Mucosa of descending colon (tissue), 3 donors: ENCODE results near the gene MARCHF11. TPM values are rescaled to one million over a fixed set of nuclear protein-coding genes. Genes with fewer than 3 reads are reported as not detected.

Experiments used
- ATAC-seq: fragments of 200-7000 bp; cut with Tn5 transposase; one replicate; pipeline ENCODE4 v1.9.1; 2020; ENCODE audit warnings: mild to moderate bottlenecking, moderate library complexity
- DNase-seq, 3 donors: peaks; one replicate each; pipeline ENCODE4 v3.0.0-alpha.2; 2020
- H3K36me3 ChIP-seq: fragments of 200-600 bp; one replicate; pipeline ENCODE4 v1.8.0; 2021; ENCODE audit warnings: low read depth, mild to moderate bottlenecking
- H3K4me1 ChIP-seq: fragments of 200-600 bp; one replicate; pipeline ENCODE4 v1.8.0; 2021; ENCODE audit warnings: low read depth, mild to moderate bottlenecking
- H3K4me3 ChIP-seq: fragments of 200-600 bp; one replicate; pipeline ENCODE4 v1.8.0; 2021; ENCODE audit warnings: mild to moderate bottlenecking
- H3K9me3 ChIP-seq: fragments of 200-600 bp; one replicate; pipeline ENCODE4 v1.8.0; 2021; ENCODE audit warnings: mild to moderate bottlenecking
- intact Hi-C, 2 donors: fragments of 100-400 bp; cut with DNase I in 1 of 2; cut with micrococcal nuclease in 1 of 2; formaldehyde crosslinking; loops; one replicate each; pipeline versions ENCODE4 v1.11.0 to v1.11.1; 2022; cut with DNase I, micrococcal nuclease
- total RNA-seq, 3 donors: library from RNA; stranded (reverse); fragmentation: NEBNext Ultra II Directional in 2 of 3; extraction: Animal tissue kit (Norgen Biotek cat#: 25700) in 2 of 3; gene quantifications; one replicate each; pipeline versions ENCODE4 v1.2.1 to v1.2.4, GENCODE V29; 2021 to 2023
- TF ChIP-seq, protein P1 (sequence below): fragments of 200-600 bp; IDR thresholded peaks from one replicate; pipeline ENCODE4 v1.8.0; 2022; ENCODE audit warnings: antibody characterized with exemption, mild to moderate bottlenecking
- donor health status: DM: no; HTN: no; CAD: no; lungs with moderate emphysema.
- donor health status: DM: no; HTN: no; CAD: no.
- donor health status: DM: no; HTN: yes; CAD: no.

The MARCHF11 gene
- total RNA-seq, 3 donors from 2014 or later: not detected

DNA sequence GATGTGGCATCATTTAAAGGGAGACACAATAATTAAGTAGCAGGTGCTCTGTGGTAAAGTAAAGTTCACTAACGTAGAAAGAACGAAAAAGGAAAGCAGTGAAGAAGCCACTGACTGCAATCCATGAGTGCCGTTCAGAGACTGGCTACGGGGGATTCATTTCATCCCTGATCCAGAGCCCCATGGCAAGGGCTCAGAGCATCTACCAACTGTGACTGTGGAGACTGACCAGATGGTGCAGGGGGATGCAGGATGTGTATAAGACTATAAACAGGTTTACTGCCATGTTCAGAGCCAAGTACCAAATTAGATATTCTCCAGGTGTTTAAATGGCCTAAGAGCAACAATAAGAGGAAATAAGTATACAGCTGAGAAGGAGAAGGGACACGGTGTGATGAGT is 47.7 kb downstream of the MARCHF11 start:
- H3K4me3 ChIP-seq: no peak overlapping the region
- TF ChIP-seq, protein P1, sequence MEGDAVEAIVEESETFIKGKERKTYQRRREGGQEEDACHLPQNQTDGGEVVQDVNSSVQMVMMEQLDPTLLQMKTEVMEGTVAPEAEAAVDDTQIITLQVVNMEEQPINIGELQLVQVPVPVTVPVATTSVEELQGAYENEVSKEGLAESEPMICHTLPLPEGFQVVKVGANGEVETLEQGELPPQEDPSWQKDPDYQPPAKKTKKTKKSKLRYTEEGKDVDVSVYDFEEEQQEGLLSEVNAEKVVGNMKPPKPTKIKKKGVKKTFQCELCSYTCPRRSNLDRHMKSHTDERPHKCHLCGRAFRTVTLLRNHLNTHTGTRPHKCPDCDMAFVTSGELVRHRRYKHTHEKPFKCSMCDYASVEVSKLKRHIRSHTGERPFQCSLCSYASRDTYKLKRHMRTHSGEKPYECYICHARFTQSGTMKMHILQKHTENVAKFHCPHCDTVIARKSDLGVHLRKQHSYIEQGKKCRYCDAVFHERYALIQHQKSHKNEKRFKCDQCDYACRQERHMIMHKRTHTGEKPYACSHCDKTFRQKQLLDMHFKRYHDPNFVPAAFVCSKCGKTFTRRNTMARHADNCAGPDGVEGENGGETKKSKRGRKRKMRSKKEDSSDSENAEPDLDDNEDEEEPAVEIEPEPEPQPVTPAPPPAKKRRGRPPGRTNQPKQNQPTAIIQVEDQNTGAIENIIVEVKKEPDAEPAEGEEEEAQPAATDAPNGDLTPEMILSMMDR: no peak
- DNase-seq (no peak), ATAC-seq (no peak)
- no peaks in the 10 kb centered on the region for H3K9me3 ChIP-seq
- intact Hi-C loops: no loop called here
- no peaks in the 10 kb centered on the region for H3K36me3 ChIP-seq
- no peaks in the 10 kb centered on the region for H3K4me1 ChIP-seq

DNA sequence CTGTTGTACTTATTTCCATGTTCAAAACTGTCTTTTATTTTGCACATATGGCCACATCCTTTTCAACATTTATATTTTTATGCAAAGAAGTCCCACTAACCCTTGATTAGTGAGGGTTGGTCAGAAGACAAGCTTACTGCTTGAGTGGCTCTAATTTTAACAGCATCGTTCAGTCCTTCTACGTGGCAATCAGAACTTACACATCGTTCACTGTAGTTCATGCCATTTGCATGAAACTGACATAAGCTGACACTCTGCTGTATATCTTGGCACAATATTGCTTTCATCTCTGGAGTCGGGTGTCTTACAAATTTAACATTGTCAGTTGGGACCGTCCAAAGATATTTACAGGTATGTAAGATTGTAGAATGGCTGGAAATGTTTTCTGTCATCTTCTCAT is 50.6 kb downstream of the MARCHF11 start:
- DNase-seq (no peak), ATAC-seq (no peak)
- no peaks in the 10 kb centered on the region for H3K9me3 ChIP-seq
- intact Hi-C loops: no loop called here
- no peaks in the 10 kb centered on the region for H3K36me3 ChIP-seq
- H3K4me1 ChIP-seq: no peaks in the 10 kb centered on the region
- TF ChIP-seq, protein P1: no peak
- H3K4me3 ChIP-seq: no peak overlapping the region

DNA sequence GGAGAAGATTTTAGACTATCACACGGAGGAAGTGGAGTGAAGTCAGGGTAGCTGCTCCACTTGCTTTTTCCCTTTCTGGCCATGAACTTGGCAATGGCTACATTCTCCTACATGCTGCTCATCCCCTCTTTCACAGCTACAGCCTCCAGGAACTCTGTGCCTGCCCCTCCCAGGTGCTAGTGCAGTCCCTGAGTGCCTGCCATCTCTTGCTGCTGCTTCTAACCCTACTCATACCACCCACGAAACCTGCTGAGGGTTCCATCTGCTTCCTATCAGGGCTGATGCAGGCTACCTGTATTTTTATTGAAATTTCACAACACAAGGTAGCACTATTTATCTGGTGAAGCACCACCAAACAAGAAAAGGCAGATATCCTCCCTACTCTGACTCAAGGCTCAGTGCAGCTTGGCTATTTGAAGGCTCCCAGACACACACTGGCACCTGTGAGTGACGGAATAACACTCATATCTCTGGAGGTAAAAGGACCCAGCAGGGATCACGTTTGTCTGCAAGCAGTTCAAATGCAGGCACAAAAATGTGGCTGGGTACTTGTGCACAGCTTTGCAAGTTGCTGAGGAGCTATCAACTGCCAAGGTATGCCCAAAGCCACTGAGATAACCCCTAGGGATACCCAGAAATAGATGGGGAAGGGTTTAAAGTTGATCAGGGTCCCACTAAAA is 51.6 kb downstream of the MARCHF11 start:
- TF ChIP-seq, protein P1: no peak
- no peak for DNase-seq
- intact Hi-C loops: no loop called here
- no peak overlapping the region for H3K4me3 ChIP-seq
- H3K9me3 ChIP-seq: no peaks in the 10 kb centered on the region
- no peak for ATAC-seq
- no peaks in the 10 kb centered on the region for H3K4me1 ChIP-seq
- H3K36me3 ChIP-seq: no peaks in the 10 kb centered on the region

DNA sequence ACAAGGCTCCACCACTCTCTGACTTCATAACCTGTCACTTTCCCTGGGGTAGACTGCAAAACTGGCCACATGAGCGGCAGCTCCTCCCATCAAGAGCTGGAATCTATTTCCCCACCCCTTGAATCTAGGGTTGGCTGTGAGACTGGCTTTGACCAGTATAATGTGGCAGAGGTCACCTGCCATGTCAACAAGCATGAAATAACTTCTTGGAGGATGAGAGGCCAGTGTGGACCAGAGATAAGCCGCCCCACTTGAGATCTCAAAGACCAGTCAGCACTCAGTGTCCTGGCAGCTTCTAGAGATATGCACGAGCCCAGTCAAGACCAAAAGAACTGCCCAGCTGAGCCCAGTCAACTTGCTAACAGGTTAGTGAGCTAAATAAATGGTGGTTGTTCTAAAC is 59.0 kb downstream of the MARCHF11 start:
- Histone ChIP-seq H3K4me3 (no peak overlapping the region), H3K4me1 (no peaks in the 10 kb centered on the region), H3K36me3 (no peaks in the 10 kb centered on the region), H3K9me3 (no peaks in the 10 kb centered on the region)
- DNase-seq (no peak), ATAC-seq (no peak)
- intact Hi-C loops: no loop called here
- TF ChIP-seq, protein P1: no peak

DNA sequence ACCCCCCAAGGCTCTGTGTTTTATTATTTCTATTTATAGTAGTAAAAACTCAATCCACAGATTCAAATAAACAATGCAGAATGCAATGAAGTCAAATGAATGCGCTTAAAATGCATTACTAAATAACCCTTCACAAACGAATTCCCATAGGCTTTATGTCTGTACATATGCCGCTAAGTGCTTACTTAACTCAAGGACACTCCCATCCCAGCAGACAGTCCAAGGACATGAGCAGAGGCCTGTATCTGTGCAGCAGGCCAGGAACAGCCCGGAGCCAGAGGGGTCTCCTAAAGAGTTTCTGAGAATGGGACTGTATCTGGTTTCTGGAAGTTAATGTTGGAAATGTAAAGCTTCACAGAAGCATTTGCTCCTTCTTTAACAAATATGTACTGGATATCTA is 59.8 kb downstream of the MARCHF11 start:
- TF ChIP-seq, protein P1: no peak
- Histone ChIP-seq H3K9me3 (no peaks in the 10 kb centered on the region), H3K36me3 (no peaks in the 10 kb centered on the region), H3K4me1 (no peaks in the 10 kb centered on the region), H3K4me3 (no peak overlapping the region)
- ATAC-seq: no peak
- intact Hi-C loops: no loop called here
- no peak for DNase-seq

DNA sequence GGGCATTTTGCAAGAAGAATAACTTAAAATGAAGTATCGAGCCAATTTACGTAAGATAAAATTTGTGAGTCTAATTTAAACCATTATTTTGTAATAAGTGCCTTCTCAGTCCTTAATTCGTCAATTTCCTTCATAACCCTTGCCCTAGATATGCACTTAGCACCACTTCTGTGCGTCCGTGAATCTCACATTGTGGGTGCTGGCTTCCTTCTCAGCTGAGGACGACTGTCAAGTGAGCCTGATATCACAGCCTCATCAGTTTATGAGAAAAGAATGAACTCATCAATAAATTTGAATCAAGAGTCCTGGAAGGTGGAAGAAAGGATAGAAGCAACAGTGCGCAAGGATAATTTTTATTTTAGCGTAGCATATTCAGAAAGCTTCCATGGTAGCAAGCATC is 64.5 kb downstream of the MARCHF11 start:
- Histone ChIP-seq H3K4me3 (no peak overlapping the region), H3K4me1 (no peaks in the 10 kb centered on the region), H3K36me3 (no peaks in the 10 kb centered on the region), H3K9me3 (no peaks in the 10 kb centered on the region)
- intact Hi-C loops: no loop called here
- DNase-seq (no peak), ATAC-seq (no peak)
- TF ChIP-seq, protein P1: no peak
